ENCODE results near the gene RASAL2. TPM values are rescaled to one million over a fixed set of nuclear protein-coding genes. Genes with fewer than 3 reads are reported as not detected.
A peak's percentile ranks its signal among the peaks of the same experiment; 100 is the strongest.

Gene RASAL2
- polyA plus RNA-seq, 1 experiment, result 27.7 TPM

DNA sequence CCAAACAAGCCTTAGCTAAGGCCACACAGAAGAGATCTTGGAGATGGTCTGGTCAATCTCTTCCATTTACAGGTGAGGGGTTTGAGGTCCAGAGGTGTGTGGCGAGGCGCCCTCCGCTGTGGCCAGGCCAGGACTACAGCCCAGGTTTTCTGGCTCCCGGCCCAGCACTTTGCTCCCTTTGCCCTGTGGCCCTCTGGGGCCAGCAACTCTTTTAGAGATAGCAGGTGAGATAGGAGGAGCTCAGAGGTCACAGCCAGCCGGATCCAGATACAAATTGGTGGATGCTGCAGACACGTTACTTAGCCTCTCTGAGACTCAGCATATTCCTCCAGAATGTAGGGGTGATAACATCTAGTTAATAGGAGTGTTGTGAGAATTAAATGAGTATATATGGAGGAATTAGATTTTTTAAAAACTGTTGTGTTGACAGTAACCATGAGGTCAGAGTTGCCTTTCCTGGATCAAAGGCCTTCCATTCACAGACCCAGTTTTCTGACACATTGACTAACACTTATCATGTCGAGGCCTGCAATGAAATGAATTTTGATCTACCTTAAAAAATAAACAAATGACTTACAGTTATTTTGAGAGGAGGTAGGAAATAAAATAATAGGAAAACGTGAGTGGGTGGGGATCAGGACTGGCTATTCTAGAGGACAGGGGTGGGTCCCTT lies 435.6 kb downstream of the RASAL2 start:
- ChIA-PET CTCF (interaction anchor here (1.1 to 16.1 kb wide), 6 partner anchors 9 to 474 kb away, joined by 3 to 375 read pairs (median 8); no protein-coding TSS in a partner anchor), POLR2A (no interaction called here)
- Histone ChIP-seq H3K36me3 (ENCODE audit: control insufficient read depth, insufficient read depth, low read length) (no peaks in the 10 kb centered on the region), H3K27me3 (ENCODE audit: control insufficient read depth, insufficient read depth, low read length) (no peaks in the 10 kb centered on the region), H3K4me3 (ENCODE audit: low read depth, low read length) (no peak overlapping the region)
- TF ChIP-seq, protein P1, sequence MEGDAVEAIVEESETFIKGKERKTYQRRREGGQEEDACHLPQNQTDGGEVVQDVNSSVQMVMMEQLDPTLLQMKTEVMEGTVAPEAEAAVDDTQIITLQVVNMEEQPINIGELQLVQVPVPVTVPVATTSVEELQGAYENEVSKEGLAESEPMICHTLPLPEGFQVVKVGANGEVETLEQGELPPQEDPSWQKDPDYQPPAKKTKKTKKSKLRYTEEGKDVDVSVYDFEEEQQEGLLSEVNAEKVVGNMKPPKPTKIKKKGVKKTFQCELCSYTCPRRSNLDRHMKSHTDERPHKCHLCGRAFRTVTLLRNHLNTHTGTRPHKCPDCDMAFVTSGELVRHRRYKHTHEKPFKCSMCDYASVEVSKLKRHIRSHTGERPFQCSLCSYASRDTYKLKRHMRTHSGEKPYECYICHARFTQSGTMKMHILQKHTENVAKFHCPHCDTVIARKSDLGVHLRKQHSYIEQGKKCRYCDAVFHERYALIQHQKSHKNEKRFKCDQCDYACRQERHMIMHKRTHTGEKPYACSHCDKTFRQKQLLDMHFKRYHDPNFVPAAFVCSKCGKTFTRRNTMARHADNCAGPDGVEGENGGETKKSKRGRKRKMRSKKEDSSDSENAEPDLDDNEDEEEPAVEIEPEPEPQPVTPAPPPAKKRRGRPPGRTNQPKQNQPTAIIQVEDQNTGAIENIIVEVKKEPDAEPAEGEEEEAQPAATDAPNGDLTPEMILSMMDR (IDR thresholded peaks at IDR 0.05; ENCODE audit: insufficient read depth, low read depth, low read length), result no peak
- no peak for DNase-seq (ENCODE audit: low read depth)

DNA sequence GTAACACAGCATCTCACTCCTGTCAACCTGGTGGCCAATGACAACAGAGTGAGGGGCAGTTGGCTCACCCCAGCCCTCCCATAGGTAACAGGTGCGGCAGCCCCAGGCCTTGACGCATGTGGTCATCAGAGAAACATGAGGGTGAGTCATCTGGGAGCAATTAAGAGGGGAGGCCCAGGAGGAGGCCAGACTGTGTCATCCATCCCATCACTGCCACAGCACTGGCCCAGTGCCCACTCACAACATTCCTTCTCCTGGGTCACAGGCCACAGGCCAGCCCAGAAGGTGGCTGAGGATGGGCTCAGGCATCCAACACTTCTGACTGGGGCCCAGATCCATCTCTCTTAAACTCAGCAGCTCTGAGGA lies 436.1 kb downstream of the RASAL2 start:
- H3K27me3 ChIP-seq (ENCODE audit: control insufficient read depth, insufficient read depth, low read length), result no peaks in the 10 kb centered on the region
- POLR2A ChIA-PET, result no interaction called here
- CTCF ChIA-PET, result interaction anchor here (0.9 to 16.1 kb wide), 8 partner anchors 9 to 474 kb away, joined by 4 to 375 read pairs (median 18); no protein-coding TSS in a partner anchor
- H3K4me3 ChIP-seq (ENCODE audit: low read depth, low read length), result no peak overlapping the region
- H3K36me3 ChIP-seq (ENCODE audit: control insufficient read depth, insufficient read depth, low read length), result no peaks in the 10 kb centered on the region
- no peak for DNase-seq (ENCODE audit: low read depth)
- TF ChIP-seq, protein P1 (IDR thresholded peaks at IDR 0.05; ENCODE audit: insufficient read depth, low read depth, low read length), result no peak

DNA sequence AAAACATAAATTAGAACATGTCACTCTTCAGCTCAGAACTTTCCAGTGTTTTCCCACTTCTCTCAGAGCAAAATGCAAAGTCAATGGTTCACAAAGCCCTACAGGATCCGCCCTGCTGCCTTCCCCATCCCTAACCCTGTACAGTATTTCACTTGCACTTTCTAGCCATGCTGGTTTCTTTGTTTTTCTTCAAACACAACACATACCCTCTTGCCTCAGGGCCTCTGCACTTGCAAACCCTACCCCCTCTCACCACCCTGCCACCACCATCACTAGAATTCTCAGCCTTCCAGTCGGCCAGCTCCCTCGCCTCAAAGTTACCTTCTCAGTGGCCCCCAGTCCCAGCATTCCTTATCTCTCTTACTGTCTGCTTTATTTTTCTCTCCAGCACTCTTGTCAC lies 436.6 kb downstream of the RASAL2 start:
- no peaks in the 10 kb centered on the region for H3K27me3 ChIP-seq (ENCODE audit: control insufficient read depth, insufficient read depth, low read length)
- DNase-seq (ENCODE audit: low read depth), result no peak
- CTCF ChIA-PET, result interaction anchor here (0.9 to 16.1 kb wide), 7 partner anchors 8 to 473 kb away, joined by 4 to 375 read pairs (median 26); no protein-coding TSS in a partner anchor
- no peaks in the 10 kb centered on the region for H3K36me3 ChIP-seq (ENCODE audit: control insufficient read depth, insufficient read depth, low read length)
- no peak overlapping the region for H3K4me3 ChIP-seq (ENCODE audit: low read depth, low read length)
- POLR2A ChIA-PET, result no interaction called here
- TF ChIP-seq, protein P1 (IDR thresholded peaks at IDR 0.05; ENCODE audit: insufficient read depth, low read depth, low read length), result no peak

DNA sequence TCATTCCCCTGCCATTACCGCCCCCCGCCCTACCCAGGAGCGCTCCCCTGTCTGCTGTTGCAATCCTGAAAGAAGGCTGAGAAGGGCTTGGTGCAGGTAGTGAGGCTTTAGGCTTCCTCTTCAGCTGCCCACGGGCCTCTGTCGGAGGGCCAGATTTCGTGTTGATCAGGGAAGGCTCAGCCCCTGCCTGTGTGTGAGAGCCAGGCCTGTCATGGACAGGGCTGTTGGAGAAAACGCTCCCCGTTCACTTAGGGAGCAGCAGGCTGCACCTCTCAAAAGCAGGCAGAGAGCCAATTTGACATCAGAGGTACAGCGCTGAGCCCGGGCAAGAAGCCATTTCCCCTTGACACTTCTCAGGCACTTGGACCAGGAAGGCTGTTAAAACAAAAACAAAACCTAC lies 438.0 kb downstream of the RASAL2 start:
- no peaks in the 10 kb centered on the region for H3K27me3 ChIP-seq (ENCODE audit: control insufficient read depth, insufficient read depth, low read length)
- DNase-seq (ENCODE audit: low read depth), result no peak
- POLR2A ChIA-PET, result no interaction called here
- CTCF ChIA-PET, result interaction anchor here (0.6 to 16.1 kb wide), 18 partner anchors 10 to 490 kb away, joined by 3 to 375 read pairs (median 4); no protein-coding TSS in a partner anchor
- TF ChIP-seq, protein P1 (IDR thresholded peaks at IDR 0.05; ENCODE audit: insufficient read depth, low read depth, low read length), result no peak
- H3K36me3 ChIP-seq (ENCODE audit: control insufficient read depth, insufficient read depth, low read length), result no peaks in the 10 kb centered on the region
- no peak overlapping the region for H3K4me3 ChIP-seq (ENCODE audit: low read depth, low read length)

DNA sequence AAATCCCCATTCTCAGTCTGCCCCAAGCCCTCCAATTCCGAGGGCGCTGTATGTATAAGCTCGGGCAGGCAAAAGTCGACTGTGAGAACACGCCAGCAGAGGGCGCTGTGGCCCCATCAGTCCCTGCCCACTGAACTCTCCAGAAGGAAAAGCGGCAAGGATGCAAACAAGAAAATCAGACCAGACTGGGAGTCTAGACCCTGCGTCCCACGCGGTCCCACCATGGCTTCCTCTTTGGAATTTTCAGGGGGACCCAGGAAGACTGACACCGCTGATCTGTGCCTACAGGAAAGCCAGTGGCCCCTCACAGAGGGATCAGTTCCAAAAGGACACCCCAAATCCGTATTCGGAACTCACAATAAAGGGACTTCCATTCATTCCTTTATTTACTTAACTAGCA lies 438.5 kb downstream of the RASAL2 start:
- Histone ChIP-seq H3K36me3 (ENCODE audit: control insufficient read depth, insufficient read depth, low read length) (no peaks in the 10 kb centered on the region), H3K4me3 (ENCODE audit: low read depth, low read length) (no peak overlapping the region), H3K27me3 (ENCODE audit: control insufficient read depth, insufficient read depth, low read length) (no peaks in the 10 kb centered on the region)
- CTCF ChIA-PET, result interaction anchor here (0.6 to 16.1 kb wide), 21 partner anchors 10 to 489 kb away, joined by 3 to 375 read pairs (median 4); no protein-coding TSS in a partner anchor
- no peak for DNase-seq (ENCODE audit: low read depth)
- TF ChIP-seq, protein P1 (IDR thresholded peaks at IDR 0.05; ENCODE audit: insufficient read depth, low read depth, low read length), result peak; percentile 90
- POLR2A ChIA-PET, result no interaction called here
